Measurements from ENCODE around the gene ESR1. TPM values are rescaled to one million over a fixed set of nuclear protein-coding genes. Genes with fewer than 3 reads are reported as not detected.
"Not testable (repeated sequence)": the region's sequence is repeated elsewhere in the genome, so short reads cannot be mapped to it uniquely, and the experiment has no call there.

Gene ESR1
- total RNA-seq, 2 donors from 2014 or later = 0.47 to 0.67 TPM

GRCh38 chr6:151842816-151843215 is 35.3 kb downstream of the ESR1 start:
- no peaks in the 10 kb centered on the region for H3K36me3 ChIP-seq
- H3K27ac ChIP-seq = no peak overlapping the region
- no peak overlapping the region for H3K4me3 ChIP-seq
- no peak for TF ChIP-seq CTCF (IDR thresholded peaks at IDR 0.05)
- H3K27me3 ChIP-seq = no peaks in the 10 kb centered on the region
- DNase-seq (ENCODE audit: low spot score) = no peak
- H3K9me3 ChIP-seq = no peaks in the 10 kb centered on the region
- H3K4me1 ChIP-seq = no peaks in the 10 kb centered on the region

- no peak for DNase-seq (ENCODE audit: low spot score)
- H3K27ac ChIP-seq = no peak overlapping the region
- no peaks in the 10 kb centered on the region for H3K36me3 ChIP-seq
- no peaks in the 10 kb centered on the region for H3K4me1 ChIP-seq
- no peak overlapping the region for H3K4me3 ChIP-seq
- no peaks in the 10 kb centered on the region for H3K9me3 ChIP-seq
- TF ChIP-seq CTCF (IDR thresholded peaks at IDR 0.05) = no peak
- H3K27me3 ChIP-seq = no peaks in the 10 kb centered on the region
Measured at GRCh38 chr6:151847064-151847463, 39.6 kb downstream of the ESR1 start.

- DNase-seq (ENCODE audit: low spot score) = no peak
- no peak for TF ChIP-seq CTCF (IDR thresholded peaks at IDR 0.05)
- H3K4me3 ChIP-seq = no peak overlapping the region
- H3K9me3 ChIP-seq = no peaks in the 10 kb centered on the region
- no peaks in the 10 kb centered on the region for H3K27me3 ChIP-seq
- no peak overlapping the region for H3K27ac ChIP-seq
- H3K4me1 ChIP-seq = no peaks in the 10 kb centered on the region
- no peaks in the 10 kb centered on the region for H3K36me3 ChIP-seq
Measured at GRCh38 chr6:151850479-151851003, 43.1 kb downstream of the ESR1 start.

- Histone ChIP-seq H3K9me3 (no peaks in the 10 kb centered on the region), H3K4me1 (no peaks in the 10 kb centered on the region), H3K4me3 (no peak overlapping the region), H3K27ac (no peak overlapping the region), H3K27me3 (no peaks in the 10 kb centered on the region), H3K36me3 (no peaks in the 10 kb centered on the region)
- TF ChIP-seq CTCF (IDR thresholded peaks at IDR 0.05) = no peak
- DNase-seq (ENCODE audit: low spot score) = no peak
Measured at GRCh38 chr6:151858294-151858693, 50.8 kb downstream of the ESR1 start.

- TF ChIP-seq CTCF (IDR thresholded peaks at IDR 0.05) = no peak
Measured at GRCh38 chr6:151862461-151862860, 55.0 kb downstream of the ESR1 start.

GRCh38 chr6:151867361-151867869 is 59.9 kb downstream of the ESR1 start:
- not testable (repeated sequence) for H3K27me3 ChIP-seq; H3K36me3 ChIP-seq; H3K9me3 ChIP-seq; H3K27ac ChIP-seq; H3K4me1 ChIP-seq; H3K4me3 ChIP-seq; DNase-seq (ENCODE audit: low spot score)

More at GRCh38 chr6:151862461-151862860, 55.0 kb downstream of the ESR1 start:
- no peaks in the 10 kb centered on the region for H3K36me3 ChIP-seq
- no peak for DNase-seq (ENCODE audit: low spot score)
- no peaks in the 10 kb centered on the region for H3K9me3 ChIP-seq
- H3K4me1 ChIP-seq = no peaks in the 10 kb centered on the region
- H3K27me3 ChIP-seq = no peaks in the 10 kb centered on the region
- H3K4me3 ChIP-seq = no peak overlapping the region
- no peak overlapping the region for H3K27ac ChIP-seq
